GM23338 (cell line): Measurements from ENCODE around the gene SUCLG2. TPM values are rescaled to one million over a fixed set of nuclear protein-coding genes. Genes with fewer than 3 reads are reported as not detected.

Source experiments
- ATAC-seq: fragments of 200-7000 bp; cut with Tn5 transposase; 3 replicates; pipeline ENCODE4 v1.9.1; 2020
- DNase-seq: peaks from one replicate; pipeline ENCODE4 v3.0.0-alpha.2; 2015; ENCODE audit warnings: low spot score
- H2AFZ ChIP-seq: fragments of 200-600 bp; sonication (generic); 2 replicates; pipeline ENCODE4 v1.8.0; 2016; ENCODE audit warnings: antibody characterized with exemption, mild to moderate bottlenecking, moderate library complexity
- H3F3A ChIP-seq: fragments of 200-600 bp; sonication (generic); replicated peaks from 2 replicates; pipeline ENCODE4 v1.8.0; 2017; ENCODE audit warnings: antibody characterized with exemption, mixed run types, low read depth
- H3K27ac ChIP-seq: fragments of 200-600 bp; sonication (generic); 2 replicates; pipeline ENCODE4 v1.6.1; 2016; ENCODE audit warnings: low read depth
- H3K27me3 ChIP-seq: fragments of 200-600 bp; sonication (generic); 2 replicates; pipeline ENCODE4 v1.8.0; 2016; ENCODE audit warnings: mild to moderate bottlenecking, mixed run types, moderate library complexity; ENCODE audit not compliant: insufficient read depth
- H3K36me3 ChIP-seq: fragments of 200-600 bp; sonication (generic); 2 replicates; pipeline ENCODE4 v1.8.0; 2016; ENCODE audit warnings: mild to moderate bottlenecking; ENCODE audit not compliant: insufficient read depth
- H3K4me1 ChIP-seq: fragments of 200-600 bp; sonication (generic); 2 replicates; pipeline ENCODE4 v1.8.0; 2016; ENCODE audit warnings: mild to moderate bottlenecking, moderate library complexity; ENCODE audit not compliant: insufficient read depth
- H3K4me2 ChIP-seq: fragments of 200-600 bp; sonication (generic); 2 replicates; pipeline ENCODE4 v1.7.1; 2017; ENCODE audit warnings: mixed run types
- H3K4me3 ChIP-seq: fragments of 200-600 bp; sonication (generic); 2 replicates; pipeline ENCODE4 v1.6.1; 2016; ENCODE audit warnings: mixed run types
- H3K79me2 ChIP-seq: fragments of 200-600 bp; sonication (generic); replicated peaks from 2 replicates; pipeline ENCODE4 v1.8.0; 2017; ENCODE audit warnings: mild to moderate bottlenecking; ENCODE audit not compliant: insufficient read depth
- H3K9me2 ChIP-seq: fragments of 200-600 bp; sonication (generic); 2 replicates; pipeline ENCODE4 v1.8.0; 2017; ENCODE audit not compliant: insufficient read depth
- H4K20me1 ChIP-seq: fragments of 200-600 bp; sonication (generic); replicated peaks from 2 replicates; pipeline ENCODE4 v1.8.0; 2017; ENCODE audit warnings: mild to moderate bottlenecking; ENCODE audit not compliant: insufficient read depth
- H3K27ac Mint-ChIP-seq: 2 replicates; pipeline ENCODE4 v1.8.0; 2020; ENCODE audit warnings: inconsistent platforms, mild to moderate bottlenecking, moderate library complexity, mixed read lengths
- H3K27me3 Mint-ChIP-seq: 3 replicates; pipeline ENCODE4 v1.8.0; 2022; ENCODE audit warnings: low read depth, mild to moderate bottlenecking, moderate library complexity, mixed read lengths, inconsistent platforms; ENCODE audit not compliant: insufficient read depth, poor library complexity
- H3K36me3 Mint-ChIP-seq: 3 replicates; pipeline ENCODE4 v1.8.0; 2021; ENCODE audit warnings: low read depth, mild to moderate bottlenecking, inconsistent platforms, moderate library complexity, mixed read lengths
- H3K4me1 Mint-ChIP-seq: 3 replicates; pipeline ENCODE4 v1.8.0; 2020; ENCODE audit warnings: mild to moderate bottlenecking, inconsistent platforms, mixed read lengths
- H3K4me3 Mint-ChIP-seq: 3 replicates; pipeline ENCODE4 v1.8.0; 2021; ENCODE audit warnings: moderate library complexity, mild to moderate bottlenecking, inconsistent platforms, mixed read lengths
- H3K9me3 Mint-ChIP-seq: 3 replicates; pipeline ENCODE4 v1.8.0; 2020; ENCODE audit warnings: moderate library complexity, mild to moderate bottlenecking, inconsistent platforms, mixed read lengths
- CREB1 ChIP-seq: fragments of 250-450 bp; sonication (Bioruptor Pico); IDR thresholded peaks from 2 replicates; pipeline ENCODE4 v1.5.0; 2020; ENCODE audit warnings: low read depth, mild to moderate bottlenecking, moderate library complexity
- EZH2 ChIP-seq: fragments of 200-600 bp; sonication (generic); IDR thresholded peaks from one replicate; pipeline ENCODE4 v1.8.0; 2017; ENCODE audit warnings: antibody characterized with exemption, mild to moderate bottlenecking, low read depth; ENCODE audit not compliant: unreplicated experiment
- JUNB ChIP-seq: IDR thresholded peaks from one replicate; pipeline ENCODE4 v1.6.1; 2016; ENCODE audit warnings: antibody characterized with exemption; ENCODE audit not compliant: unreplicated experiment
- NANOG ChIP-seq: IDR thresholded peaks from 2 replicates; pipeline ENCODE4 v1.6.1; 2016; ENCODE audit warnings: antibody characterized with exemption, borderline replicate concordance
- POLR2AphosphoS5 ChIP-seq: IDR thresholded peaks from 2 replicates; pipeline ENCODE4 v1.6.1; 2016; ENCODE audit warnings: antibody characterized with exemption, low read depth
- STAT1 ChIP-seq: IDR thresholded peaks from one replicate; pipeline ENCODE4 v1.6.1; 2016; ENCODE audit warnings: antibody characterized with exemption; ENCODE audit not compliant: unreplicated experiment
- ZNF114 ChIP-seq: fragments of 250-450 bp; sonication (Bioruptor Pico); IDR thresholded peaks from 2 replicates; pipeline ENCODE4 v1.5.0; 2020; ENCODE audit warnings: mild to moderate bottlenecking, moderate library complexity
- ZNF331 ChIP-seq: fragments of 250-450 bp; sonication (Bioruptor Pico); IDR thresholded peaks from 2 replicates; pipeline ENCODE4 v1.5.0; 2020; ENCODE audit warnings: low read depth, mild to moderate bottlenecking, moderate library complexity
- polyA plus RNA-seq: library from polyadenylated mRNA; unstranded; fragments of >200 nt; fragmentation: Nextera tagmentation; extraction: Ambion mirVana; gene quantifications from 2 replicates; pipeline ENCODE4 v1.2.1, GENCODE V29; 2016
- total RNA-seq: library from RNA; depleted of rRNA; stranded (reverse); fragments of >200 nt; shearing (Covaris generic); gene quantifications from 2 replicates; pipeline ENCODE4 v1.2.3, GENCODE V29; 2014
- TF ChIP-seq, protein P1 (sequence below): IDR thresholded peaks from one replicate; pipeline ENCODE4 v1.6.1; 2018; ENCODE audit warnings: antibody characterized with exemption; ENCODE audit not compliant: unreplicated experiment
- TF ChIP-seq, protein P2 (sequence below): IDR thresholded peaks from 2 replicates; pipeline ENCODE4 v1.6.1; 2016; ENCODE audit warnings: antibody characterized with exemption
- TF ChIP-seq, protein P3 (sequence below), 2 experiments: fragments of 200-600 bp in 1 of 2; sonication (generic) in 1 of 2; conservative IDR thresholded peaks; 2 replicates each; pipeline versions ENCODE4 v1.5.1 to v1.6.1; 2016 to 2017; ENCODE audit warnings: antibody characterized with exemption in 2 of 2, low read depth in 2 of 2, mild to moderate bottlenecking in 2 of 2, moderate library complexity in 1 of 2

SUCLG2 gene
- total and polyA plus RNA-seq, 2 experiments from 2014 or later = 29.3 to 39.0 TPM

DNA sequence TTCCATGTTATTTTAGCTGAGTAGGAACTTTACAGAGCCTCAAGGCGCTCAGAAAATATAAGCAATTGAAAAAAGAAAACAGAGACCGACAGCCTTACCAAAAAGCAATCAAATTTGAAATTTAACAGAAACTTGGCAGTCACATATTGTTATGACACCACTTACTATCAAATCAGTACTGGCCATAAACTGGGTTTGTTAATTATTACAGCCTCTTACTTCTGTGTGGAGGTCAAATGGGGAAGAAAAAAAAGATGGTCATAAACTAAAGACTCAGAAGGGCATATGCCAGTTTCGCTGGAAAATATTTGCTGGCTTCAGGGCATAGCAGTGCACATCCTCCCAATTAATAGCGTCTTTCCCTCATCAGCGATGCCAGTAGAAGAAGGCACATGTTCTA lies 45.5 kb upstream of the SUCLG2 start:
- Histone ChIP-seq H3K36me3 (no peaks in the 10 kb centered on the region), H3K4me2 (no peak overlapping the region), H3K4me1 (peaks cover 34% of the 10 kb centered on the region), H3K27me3 (no peaks in the 10 kb centered on the region), H3K9me2 (no peaks in the 10 kb centered on the region), H2AFZ (no peak overlapping the region), H3K4me3 (no peak overlapping the region), H3F3A (no peaks in the 10 kb centered on the region), H3K27ac (no peak overlapping the region), H4K20me1 (no peaks in the 10 kb centered on the region), H3K79me2 (no peaks in the 10 kb centered on the region)
- Mint-ChIP-seq H3K4me1 (peaks cover 30% of the 10 kb centered on the region), H3K4me3 (no peak overlapping the region), H3K9me3 (peaks cover 6% of the 10 kb centered on the region), H3K36me3 (peaks cover 6% of the 10 kb centered on the region), H3K27ac (no peak overlapping the region), H3K27me3 (peaks cover 2% of the 10 kb centered on the region)
- TF ChIP-seq ZNF331 (CRISPR knock-in tag) (no peak), CREB1 (CRISPR knock-in tag) (no peak), EZH2 (no peak), ZNF114 (CRISPR knock-in tag) (no peak), STAT1 (no peak), POLR2AphosphoS5 (no peak), JUNB (no peak), NANOG (no peak)
- TF ChIP-seq, protein P1, sequence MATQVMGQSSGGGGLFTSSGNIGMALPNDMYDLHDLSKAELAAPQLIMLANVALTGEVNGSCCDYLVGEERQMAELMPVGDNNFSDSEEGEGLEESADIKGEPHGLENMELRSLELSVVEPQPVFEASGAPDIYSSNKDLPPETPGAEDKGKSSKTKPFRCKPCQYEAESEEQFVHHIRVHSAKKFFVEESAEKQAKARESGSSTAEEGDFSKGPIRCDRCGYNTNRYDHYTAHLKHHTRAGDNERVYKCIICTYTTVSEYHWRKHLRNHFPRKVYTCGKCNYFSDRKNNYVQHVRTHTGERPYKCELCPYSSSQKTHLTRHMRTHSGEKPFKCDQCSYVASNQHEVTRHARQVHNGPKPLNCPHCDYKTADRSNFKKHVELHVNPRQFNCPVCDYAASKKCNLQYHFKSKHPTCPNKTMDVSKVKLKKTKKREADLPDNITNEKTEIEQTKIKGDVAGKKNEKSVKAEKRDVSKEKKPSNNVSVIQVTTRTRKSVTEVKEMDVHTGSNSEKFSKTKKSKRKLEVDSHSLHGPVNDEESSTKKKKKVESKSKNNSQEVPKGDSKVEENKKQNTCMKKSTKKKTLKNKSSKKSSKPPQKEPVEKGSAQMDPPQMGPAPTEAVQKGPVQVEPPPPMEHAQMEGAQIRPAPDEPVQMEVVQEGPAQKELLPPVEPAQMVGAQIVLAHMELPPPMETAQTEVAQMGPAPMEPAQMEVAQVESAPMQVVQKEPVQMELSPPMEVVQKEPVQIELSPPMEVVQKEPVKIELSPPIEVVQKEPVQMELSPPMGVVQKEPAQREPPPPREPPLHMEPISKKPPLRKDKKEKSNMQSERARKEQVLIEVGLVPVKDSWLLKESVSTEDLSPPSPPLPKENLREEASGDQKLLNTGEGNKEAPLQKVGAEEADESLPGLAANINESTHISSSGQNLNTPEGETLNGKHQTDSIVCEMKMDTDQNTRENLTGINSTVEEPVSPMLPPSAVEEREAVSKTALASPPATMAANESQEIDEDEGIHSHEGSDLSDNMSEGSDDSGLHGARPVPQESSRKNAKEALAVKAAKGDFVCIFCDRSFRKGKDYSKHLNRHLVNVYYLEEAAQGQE = no peak
- TF ChIP-seq, protein P2, sequence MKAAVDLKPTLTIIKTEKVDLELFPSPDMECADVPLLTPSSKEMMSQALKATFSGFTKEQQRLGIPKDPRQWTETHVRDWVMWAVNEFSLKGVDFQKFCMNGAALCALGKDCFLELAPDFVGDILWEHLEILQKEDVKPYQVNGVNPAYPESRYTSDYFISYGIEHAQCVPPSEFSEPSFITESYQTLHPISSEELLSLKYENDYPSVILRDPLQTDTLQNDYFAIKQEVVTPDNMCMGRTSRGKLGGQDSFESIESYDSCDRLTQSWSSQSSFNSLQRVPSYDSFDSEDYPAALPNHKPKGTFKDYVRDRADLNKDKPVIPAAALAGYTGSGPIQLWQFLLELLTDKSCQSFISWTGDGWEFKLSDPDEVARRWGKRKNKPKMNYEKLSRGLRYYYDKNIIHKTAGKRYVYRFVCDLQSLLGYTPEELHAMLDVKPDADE = no peak
- TF ChIP-seq, protein P3, sequence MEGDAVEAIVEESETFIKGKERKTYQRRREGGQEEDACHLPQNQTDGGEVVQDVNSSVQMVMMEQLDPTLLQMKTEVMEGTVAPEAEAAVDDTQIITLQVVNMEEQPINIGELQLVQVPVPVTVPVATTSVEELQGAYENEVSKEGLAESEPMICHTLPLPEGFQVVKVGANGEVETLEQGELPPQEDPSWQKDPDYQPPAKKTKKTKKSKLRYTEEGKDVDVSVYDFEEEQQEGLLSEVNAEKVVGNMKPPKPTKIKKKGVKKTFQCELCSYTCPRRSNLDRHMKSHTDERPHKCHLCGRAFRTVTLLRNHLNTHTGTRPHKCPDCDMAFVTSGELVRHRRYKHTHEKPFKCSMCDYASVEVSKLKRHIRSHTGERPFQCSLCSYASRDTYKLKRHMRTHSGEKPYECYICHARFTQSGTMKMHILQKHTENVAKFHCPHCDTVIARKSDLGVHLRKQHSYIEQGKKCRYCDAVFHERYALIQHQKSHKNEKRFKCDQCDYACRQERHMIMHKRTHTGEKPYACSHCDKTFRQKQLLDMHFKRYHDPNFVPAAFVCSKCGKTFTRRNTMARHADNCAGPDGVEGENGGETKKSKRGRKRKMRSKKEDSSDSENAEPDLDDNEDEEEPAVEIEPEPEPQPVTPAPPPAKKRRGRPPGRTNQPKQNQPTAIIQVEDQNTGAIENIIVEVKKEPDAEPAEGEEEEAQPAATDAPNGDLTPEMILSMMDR (conservative IDR thresholded peaks at IDR 0.05; ENCODE audit: low read depth in 2 of 2) = no peak
- DNase-seq = no peak
- no peak for ATAC-seq
